Liver (tissue), 9 donors: Measurements from ENCODE around the gene ZNF438. TPM values are rescaled to one million over a fixed set of nuclear protein-coding genes. Genes with fewer than 3 reads are reported as not detected.

ENCODE experiments used
- DNase-seq: peaks from one replicate; pipeline ENCODE4 v3.0.0-alpha.2; 2017; ENCODE audit warnings: low spot score
- H3K27ac ChIP-seq, 2 donors: one replicate each; pipeline ENCODE4 v1.7.0; 2013; ENCODE audit warnings: inconsistent platforms in 2 of 2, low read length in 2 of 2, control low read depth in 1 of 2, low read depth in 1 of 2, mild to moderate bottlenecking in 1 of 2
- H3K27me3 ChIP-seq, 4 donors: one replicate each; pipeline versions ENCODE4 v1.6.1 to v1.7.0; 2013; ENCODE audit warnings: low read length in 3 of 4, inconsistent platforms in 1 of 4, mild to moderate bottlenecking in 1 of 4, moderate library complexity in 1 of 4; ENCODE audit not compliant: control insufficient read depth in 4 of 4, insufficient read depth in 4 of 4
- H3K36me3 ChIP-seq, 4 donors: one replicate each; pipeline versions ENCODE4 v1.6.1 to v1.7.0; 2013; ENCODE audit warnings: low read length in 3 of 4, mild to moderate bottlenecking in 3 of 4, low read depth in 1 of 4, moderate library complexity in 1 of 4; ENCODE audit not compliant: control insufficient read depth in 4 of 4, insufficient read depth in 3 of 4
- H3K4me1 ChIP-seq, 4 donors: one replicate each; pipeline versions ENCODE4 v1.6.1 to v1.7.0; 2013; ENCODE audit warnings: low read length in 3 of 4, mild to moderate bottlenecking in 3 of 4, moderate library complexity in 1 of 4; ENCODE audit not compliant: control insufficient read depth in 4 of 4, insufficient read depth in 4 of 4
- H3K4me3 ChIP-seq, 3 donors: one replicate each; pipeline versions ENCODE4 v1.6.1 to v1.7.0; 2013; ENCODE audit warnings: low read length in 3 of 3, control low read depth in 1 of 3, low read depth in 1 of 3, mild to moderate bottlenecking in 1 of 3
- H3K9ac ChIP-seq, 2 donors: one replicate each; pipeline ENCODE4 v1.7.0; 2013; ENCODE audit warnings: low read length in 2 of 2, mild to moderate bottlenecking in 2 of 2, moderate library complexity in 2 of 2, control low read depth in 1 of 2, low read depth in 1 of 2
- H3K9me3 ChIP-seq, 4 donors: one replicate each; pipeline versions ENCODE4 v1.6.1 to v1.7.0; 2013; ENCODE audit warnings: low read length in 3 of 4; ENCODE audit not compliant: control insufficient read depth in 4 of 4
- EGR1 ChIP-seq, 2 donors: IDR thresholded peaks; 2 replicates each; pipeline ENCODE4 v1.6.1; 2016 to 2018; ENCODE audit warnings: antibody characterized with exemption in 2 of 2, low read depth in 2 of 2
- FOXA1 ChIP-seq: IDR thresholded peaks from 2 replicates; pipeline ENCODE4 v1.6.1; 2016; ENCODE audit warnings: antibody characterized with exemption
- FOXA2 ChIP-seq: IDR thresholded peaks from 2 replicates; pipeline ENCODE4 v1.6.1; 2016; ENCODE audit warnings: antibody characterized with exemption
- GABPA ChIP-seq, 2 donors: IDR thresholded peaks in 1 of 2; conservative IDR thresholded peaks in 1 of 2; 2 replicates each; pipeline ENCODE4 v1.6.1; 2016; ENCODE audit warnings: antibody characterized with exemption in 2 of 2, mild to moderate bottlenecking in 1 of 2, moderate library complexity in 1 of 2
- HNF4A ChIP-seq, 2 donors: conservative IDR thresholded peaks; 2 replicates each; pipeline ENCODE4 v1.6.1; 2016; ENCODE audit warnings: antibody characterized with exemption in 2 of 2, mild to moderate bottlenecking in 2 of 2
- HNF4G ChIP-seq: IDR thresholded peaks from 2 replicates; pipeline ENCODE4 v1.6.1; 2016; ENCODE audit warnings: antibody characterized with exemption
- JUND ChIP-seq, 2 donors: IDR thresholded peaks; 2 replicates each; pipeline ENCODE4 v1.6.1; 2016; ENCODE audit warnings: antibody characterized with exemption in 2 of 2
- NR2F2 ChIP-seq: IDR thresholded peaks from 2 replicates; pipeline ENCODE4 v1.6.1; 2016; ENCODE audit warnings: antibody characterized with exemption
- RAD21 ChIP-seq, 2 donors: IDR thresholded peaks; 2 replicates each; pipeline ENCODE4 v1.6.1; 2016; ENCODE audit warnings: antibody characterized with exemption in 2 of 2, mild to moderate bottlenecking in 2 of 2
- RXRA ChIP-seq, 2 donors: IDR thresholded peaks; 2 replicates each; pipeline ENCODE4 v1.6.1; 2017 to 2018; ENCODE audit warnings: antibody characterized with exemption in 2 of 2, mild to moderate bottlenecking in 1 of 2
- SP1 ChIP-seq: IDR thresholded peaks from 2 replicates; pipeline ENCODE4 v1.6.1; 2018; ENCODE audit warnings: antibody characterized with exemption, mild to moderate bottlenecking
- TAF1 ChIP-seq: conservative IDR thresholded peaks from 2 replicates; pipeline ENCODE4 v1.6.1; 2016; ENCODE audit warnings: antibody characterized with exemption, mild to moderate bottlenecking
- YY1 ChIP-seq: IDR thresholded peaks from 2 replicates; pipeline ENCODE4 v1.6.1; 2016; ENCODE audit warnings: antibody characterized with exemption, mild to moderate bottlenecking
- WGBS: extraction: QIAGEN DNeasy Blood & Tissue Kit; methylation state at CpG from one replicate; pipeline ENCODE4 v1.1.7; 2013; 5-methylcytosine and 5-hydroxymethylcytosine counted together
- polyA plus RNA-seq, 2 donors: library from polyadenylated mRNA; stranded (reverse) in 1 of 2; unstranded in 1 of 2; fragments of 200-250 nt in 1 of 2; fragments of >200 nt in 1 of 2; fragmentation: Nextera tagmentation in 1 of 2; extraction: Ambion mirVana in 1 of 2; gene quantifications; one replicate each; pipeline versions ENCODE4 v1.2.1 to v1.2.3, GENCODE V29; 2013 to 2015
- total RNA-seq, 2 donors: library from RNA; depleted of rRNA; stranded (reverse); fragments of >200 nt; gene quantifications; one replicate each; pipeline ENCODE4 v1.2.3, GENCODE V29; 2014
- TF ChIP-seq, protein P1 (sequence below): IDR thresholded peaks from 2 replicates; pipeline ENCODE4 v1.6.1; 2016; ENCODE audit warnings: antibody characterized with exemption
- TF ChIP-seq, protein P2 (sequence below): IDR thresholded peaks from 2 replicates; pipeline ENCODE4 v1.6.1; 2016; ENCODE audit warnings: antibody characterized with exemption
- TF ChIP-seq, protein P3 (sequence below): IDR thresholded peaks from 2 replicates; pipeline ENCODE4 v1.6.1; 2016; ENCODE audit warnings: antibody characterized with exemption
- donor health status: healthy.
- donor health status: healthy.
- donor health status: healthy.
- donor health status: healthy.
- donor health status: healthy.

ZNF438 gene
- total and polyA plus RNA-seq, 4 donors: 1.9 to 2.9 (median 2.2) TPM

DNA sequence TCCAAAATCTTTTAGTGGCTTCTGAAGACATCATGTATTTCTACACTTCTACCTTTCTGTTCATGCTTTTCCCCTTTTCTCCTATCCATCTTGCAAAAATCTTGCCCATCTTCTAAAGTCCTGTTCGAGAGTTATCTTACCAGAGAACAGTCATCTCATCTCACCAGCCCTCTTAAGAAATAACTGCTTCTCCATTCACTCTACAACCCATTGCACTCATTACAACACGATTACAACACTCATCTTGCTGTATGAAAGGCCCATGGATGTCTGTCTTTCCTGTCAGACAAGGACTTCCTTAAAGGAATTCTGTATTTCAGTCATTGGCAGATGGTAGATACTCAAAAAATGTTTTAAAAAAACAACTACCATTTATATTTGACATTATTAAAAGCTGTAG lies 30.8 kb downstream of the ZNF438 start:
- Histone ChIP-seq H3K9ac (no peak overlapping the region), H3K4me1 (no peaks in the 10 kb centered on the region), H3K36me3 (no peaks in the 10 kb centered on the region), H3K9me3 (no peaks in the 10 kb centered on the region), H3K27me3 (no peaks in the 10 kb centered on the region), H3K4me3 (no peak overlapping the region), H3K27ac (peak overlapping the region in 1 of 2 donors; percentile 13)
- no peak for TF ChIP-seq GABPA (IDR thresholded peaks at IDR 0.05 in 1 of 2, conservative IDR thresholded peaks at IDR 0.05 in 1 of 2)
- TF ChIP-seq, protein P1, sequence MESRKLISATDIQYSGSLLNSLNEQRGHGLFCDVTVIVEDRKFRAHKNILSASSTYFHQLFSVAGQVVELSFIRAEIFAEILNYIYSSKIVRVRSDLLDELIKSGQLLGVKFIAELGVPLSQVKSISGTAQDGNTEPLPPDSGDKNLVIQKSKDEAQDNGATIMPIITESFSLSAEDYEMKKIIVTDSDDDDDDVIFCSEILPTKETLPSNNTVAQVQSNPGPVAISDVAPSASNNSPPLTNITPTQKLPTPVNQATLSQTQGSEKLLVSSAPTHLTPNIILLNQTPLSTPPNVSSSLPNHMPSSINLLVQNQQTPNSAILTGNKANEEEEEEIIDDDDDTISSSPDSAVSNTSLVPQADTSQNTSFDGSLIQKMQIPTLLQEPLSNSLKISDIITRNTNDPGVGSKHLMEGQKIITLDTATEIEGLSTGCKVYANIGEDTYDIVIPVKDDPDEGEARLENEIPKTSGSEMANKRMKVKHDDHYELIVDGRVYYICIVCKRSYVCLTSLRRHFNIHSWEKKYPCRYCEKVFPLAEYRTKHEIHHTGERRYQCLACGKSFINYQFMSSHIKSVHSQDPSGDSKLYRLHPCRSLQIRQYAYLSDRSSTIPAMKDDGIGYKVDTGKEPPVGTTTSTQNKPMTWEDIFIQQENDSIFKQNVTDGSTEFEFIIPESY: no peak
- TF ChIP-seq FOXA2: no peak
- no peak for TF ChIP-seq YY1
- TF ChIP-seq HNF4G: no peak
- no peak for TF ChIP-seq RAD21 (IDR thresholded peaks at IDR 0.05)
- no peak for TF ChIP-seq EGR1 (IDR thresholded peaks at IDR 0.05; ENCODE audit: low read depth in 2 of 2)
- TF ChIP-seq, protein P2, sequence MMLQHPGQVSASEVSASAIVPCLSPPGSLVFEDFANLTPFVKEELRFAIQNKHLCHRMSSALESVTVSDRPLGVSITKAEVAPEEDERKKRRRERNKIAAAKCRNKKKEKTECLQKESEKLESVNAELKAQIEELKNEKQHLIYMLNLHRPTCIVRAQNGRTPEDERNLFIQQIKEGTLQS: no peak
- TF ChIP-seq RXRA (IDR thresholded peaks at IDR 0.05): no peak
- TF ChIP-seq FOXA1: no peak
- WGBS: 86% methylated on average over 2 of the region's 2 CpGs
- no peak for DNase-seq

DNA sequence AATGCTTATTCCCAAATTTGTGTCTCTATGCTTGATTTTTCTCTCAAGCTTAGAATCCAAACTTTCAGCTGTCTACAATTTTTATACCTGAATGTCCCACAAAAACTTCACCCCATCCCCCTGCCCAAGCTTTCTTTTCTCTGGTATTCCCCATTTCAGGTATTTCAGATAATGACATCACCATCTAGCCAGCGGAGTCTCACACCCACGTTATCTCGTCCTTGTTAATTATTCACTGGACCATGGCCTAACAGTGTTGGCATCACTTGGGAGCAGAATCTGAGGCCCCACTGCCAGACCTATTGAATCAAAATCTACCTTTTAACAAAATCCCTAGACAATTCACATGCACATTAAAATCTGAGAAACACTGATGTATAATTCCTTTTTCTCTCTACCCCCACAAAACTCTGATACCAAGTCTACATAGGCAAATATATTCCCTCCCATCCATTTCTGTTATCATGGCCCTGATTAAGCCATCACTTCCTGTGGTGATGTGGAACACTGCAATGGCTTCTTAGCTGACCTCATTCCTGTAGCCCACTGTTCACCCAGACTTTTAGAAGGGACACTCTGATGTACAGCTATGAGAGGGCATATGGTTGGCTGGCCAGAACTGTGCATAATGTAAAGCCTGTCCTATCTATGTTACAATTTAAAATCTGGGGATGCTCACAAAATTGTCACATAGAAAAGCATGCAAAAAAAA lies 31.4 kb downstream of the ZNF438 start:
- Histone ChIP-seq H3K9ac (no peak overlapping the region), H3K4me1 (no peaks in the 10 kb centered on the region), H3K27ac (peak overlapping the region; percentile 20 to 25), H3K27me3 (no peaks in the 10 kb centered on the region), H3K36me3 (no peaks in the 10 kb centered on the region), H3K4me3 (no peak overlapping the region), H3K9me3 (no peaks in the 10 kb centered on the region)
- WGBS: 28% methylated on average over 3 of the region's 3 CpGs
- no peak for DNase-seq
- TF ChIP-seq HNF4A (conservative IDR thresholded peaks at IDR 0.05) (peak; percentile 15 to 28), GABPA (IDR thresholded peaks at IDR 0.05 in 1 of 2, conservative IDR thresholded peaks at IDR 0.05 in 1 of 2) (no peak), JUND (IDR thresholded peaks at IDR 0.05) (peak; percentile 44 to 68), EGR1 (IDR thresholded peaks at IDR 0.05; ENCODE audit: low read depth in 2 of 2) (peak; percentile 26 to 78), SP1 (peak; percentile 12), TAF1 (no peak), RAD21 (IDR thresholded peaks at IDR 0.05) (peak in 1 of 2 donors; percentile 13), NR2F2 (no peak)
- TF ChIP-seq, protein P3, sequence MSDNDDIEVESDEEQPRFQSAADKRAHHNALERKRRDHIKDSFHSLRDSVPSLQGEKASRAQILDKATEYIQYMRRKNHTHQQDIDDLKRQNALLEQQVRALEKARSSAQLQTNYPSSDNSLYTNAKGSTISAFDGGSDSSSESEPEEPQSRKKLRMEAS: no peak

DNA sequence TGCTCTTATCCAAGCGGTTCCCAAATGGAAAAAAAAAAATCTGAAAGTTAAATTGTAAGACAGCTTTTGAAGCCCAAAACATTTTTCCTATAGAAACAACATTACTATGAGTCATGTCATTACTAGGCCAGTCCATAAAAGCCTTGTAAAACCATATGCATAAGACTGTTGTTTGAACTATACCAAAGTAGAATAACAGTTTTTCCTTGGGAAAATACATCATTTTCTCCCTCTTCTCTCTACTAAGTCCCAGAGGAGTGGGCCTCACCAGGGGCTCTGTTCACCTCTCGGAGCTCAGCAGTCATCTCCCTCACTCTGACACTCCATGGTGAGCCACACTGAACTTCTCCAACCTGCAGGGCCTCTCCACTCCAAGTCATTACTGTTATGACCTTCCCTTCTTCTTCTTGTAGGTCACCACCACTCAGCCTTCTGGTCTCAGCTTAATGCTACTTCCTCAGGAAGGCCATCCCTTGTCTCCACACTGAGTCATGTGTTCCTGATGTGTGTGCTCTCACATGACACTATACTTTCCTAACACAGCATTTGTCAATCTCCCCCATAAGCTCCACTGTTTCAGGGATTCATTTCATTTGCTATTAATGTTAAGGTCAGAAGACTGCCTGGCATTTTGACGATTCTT lies 32.5 kb downstream of the ZNF438 start:
- no peaks in the 10 kb centered on the region for H3K27me3 ChIP-seq
- H3K9ac ChIP-seq: peak overlapping the region in 1 of 2 donors; percentile 72

More for the DNA sequence above, 32.5 kb downstream of the ZNF438 start:
- Histone ChIP-seq H3K4me3 (no peak overlapping the region), H3K4me1 (no peaks in the 10 kb centered on the region), H3K36me3 (peaks cover 0 to 2% (median 0%) of the 10 kb centered on the region in 4 donors), H3K27ac (peak overlapping the region; percentile 57 to 62), H3K9me3 (no peaks in the 10 kb centered on the region)
- TF ChIP-seq SP1 (no peak), NR2F2 (no peak), YY1 (peak; percentile 55), RAD21 (IDR thresholded peaks at IDR 0.05) (peak; percentile 5 to 13)
- TF ChIP-seq, protein P1: peak; percentile 22
- TF ChIP-seq, protein P3: no peak
- WGBS: 83% methylated on average over 3 of the region's 3 CpGs
- no peak for DNase-seq
